Measurements from ENCODE around the gene TRAF2.

TRAF2 gene

GRCh38 chr9:136952321-136952850 is 66.1 kb downstream of the TRAF2 start:
- no peak for DNase-seq

GRCh38 chr9:136952876-136953770 is 66.8 kb downstream of the TRAF2 start:
- DNase-seq: no peak

- no peak for DNase-seq
Observed at GRCh38 chr9:136953771-136954269, 67.5 kb downstream of the TRAF2 start.

- no peak for DNase-seq
Observed at GRCh38 chr9:136954270-136955083, 68.2 kb downstream of the TRAF2 start.

GRCh38 chr9:136955202-136955942 is 69.1 kb downstream of the TRAF2 start:
- DNase-seq: no peak

GRCh38 chr9:136955943-136956335 is 69.6 kb downstream of the TRAF2 start:
- DNase-seq: no peak

GRCh38 chr9:136956604-136957003 is 70.3 kb downstream of the TRAF2 start:
- DNase-seq: no peak

- no peak for DNase-seq
Observed at GRCh38 chr9:136957461-136957860, 71.1 kb downstream of the TRAF2 start.

GRCh38 chr9:136957901-136958300 is 71.6 kb downstream of the TRAF2 start:
- DNase-seq: no peak

- no peak for DNase-seq
Observed at GRCh38 chr9:136958473-136958872, 72.2 kb downstream of the TRAF2 start.

- no peak for DNase-seq
Observed at GRCh38 chr9:136958898-136959850, 72.9 kb downstream of the TRAF2 start.

- DNase-seq: no peak
Observed at GRCh38 chr9:136960212-136960937, 74.1 kb downstream of the TRAF2 start.

- DNase-seq: no peak
Observed at GRCh38 chr9:136960938-136961275, 74.6 kb downstream of the TRAF2 start.

GRCh38 chr9:136961279-136962065 is 75.2 kb downstream of the TRAF2 start:
- no peak for DNase-seq

- no peak for DNase-seq
Observed at GRCh38 chr9:136962163-136962562, 75.8 kb downstream of the TRAF2 start.

- DNase-seq: no peak
Observed at GRCh38 chr9:136962701-136963248, 76.5 kb downstream of the TRAF2 start.

- DNase-seq: no peak
Observed at GRCh38 chr9:136963341-136963740, 77.0 kb downstream of the TRAF2 start.

- DNase-seq: no peak
Observed at GRCh38 chr9:136963751-136964150, 77.4 kb downstream of the TRAF2 start.

- DNase-seq: no peak
Observed at GRCh38 chr9:136964171-136964689, 77.9 kb downstream of the TRAF2 start.
